HG02678 (cell line): ENCODE results near the gene NRBP1.

Experiments used
- ATAC-seq: cut with Tn5 transposase; IDR thresholded peaks from one replicate; pipeline ENCODE4 v1.9.1; 2021; ENCODE audit warnings: mild to moderate bottlenecking, moderate library complexity; ENCODE audit not compliant: unreplicated experiment

Gene NRBP1

DNA sequence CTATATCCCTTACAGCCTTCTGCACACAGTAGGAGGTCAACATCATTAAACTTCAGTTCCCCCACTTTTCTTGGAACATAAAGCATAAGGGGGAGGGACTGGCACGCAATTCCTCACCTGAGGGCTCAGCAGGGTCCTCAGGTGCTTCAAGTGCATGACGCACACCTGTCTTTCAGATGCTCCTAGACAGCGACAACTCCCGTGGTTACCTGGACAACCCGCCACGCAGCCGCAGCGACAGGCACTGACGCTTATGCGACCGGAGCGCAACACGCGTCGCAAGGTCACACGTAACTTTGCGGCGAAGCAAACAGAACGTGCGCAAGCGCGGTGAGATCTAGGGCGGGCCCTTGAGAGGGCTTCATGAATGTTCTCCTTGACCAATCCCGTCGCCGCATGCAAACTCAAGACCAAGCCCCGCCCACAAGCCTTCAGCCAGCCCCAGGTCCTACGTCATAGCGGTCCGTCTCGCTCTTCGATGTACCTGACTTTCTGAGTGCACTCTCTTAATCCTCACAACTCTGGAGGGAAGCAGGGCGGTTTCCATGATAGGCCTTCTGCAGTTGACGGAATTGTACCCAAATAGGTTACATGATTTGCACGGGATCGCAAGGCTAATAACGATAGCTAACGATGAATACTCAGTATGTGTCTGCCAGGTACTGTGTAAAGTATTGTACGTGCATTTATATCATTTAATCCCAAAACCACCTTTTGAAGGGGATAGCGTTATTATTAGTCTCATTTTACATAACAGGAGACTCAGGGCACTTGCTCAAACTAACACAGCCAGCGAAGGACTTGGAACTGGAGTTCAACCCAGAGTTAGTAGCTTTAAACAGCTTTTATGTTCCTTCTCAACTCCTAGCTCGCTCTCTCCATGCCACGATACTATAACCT, 61.3 kb downstream of the NRBP1 start, which contains the start of gene IFT172:
TSS of gene IFT172 (minus strand) at position 246 of the 900 bp plus-strand sequence. CDS start at position 156, 90 bp downstream.
- peak; percentile 95 for ATAC-seq
